HEK293 (cell line): ENCODE results near the gene ASB6.

ENCODE experiments used
- CTCF ChIA-PET: fragments of 350-600 bp; formaldehyde crosslinking; extraction: SDS; loops from one replicate; lab custom pipeline; 2021; ENCODE audit warnings: antibody characterized with exemption; lab: Yijun Ruan, JAX
- POLR2A ChIA-PET: fragments of 300-600 bp; formaldehyde crosslinking; extraction: SDS; loops from one replicate; lab custom pipeline; 2020; ENCODE audit warnings: antibody characterized with exemption, inconsistent platforms; lab: Yijun Ruan, JAX
- H3K27ac ChIP-seq: fragments of 200-500 bp; sonication (Bioruptor generic); 2 replicates; pipeline ENCODE4 v1.5.1; 2014; ENCODE audit warnings: low read depth, low read length, control low read depth, inconsistent platforms; ENCODE audit errors: extremely low read depth
- H3K36me3 ChIP-seq, 2 experiments: fragments of 200-500 bp in 1 of 2; sonication (Bioruptor generic) in 1 of 2; 1 replicate in 1 of 2; 2 replicates in 1 of 2; pipeline ENCODE4 v1.5.1; 2014 to 2017; ENCODE audit warnings: inconsistent platforms in 2 of 2, low read length in 2 of 2; ENCODE audit not compliant: control insufficient read depth in 2 of 2, insufficient read depth in 1 of 2
- H3K4me1 ChIP-seq: fragments of 200-500 bp; sonication (Bioruptor generic); 2 replicates; pipeline ENCODE4 v1.5.1; 2014; ENCODE audit warnings: mild to moderate bottlenecking, low read length, inconsistent platforms; ENCODE audit not compliant: control insufficient read depth, insufficient read depth
- H3K4me3 ChIP-seq: 2 replicates; pipeline ENCODE4 v1.5.1; 2011; ENCODE audit warnings: low read depth, mild to moderate bottlenecking, control low read depth, low read length, moderate library complexity
- H3K9me3 ChIP-seq: fragments of 200-500 bp; sonication (Bioruptor generic); 2 replicates; pipeline ENCODE4 v1.5.1; 2014; ENCODE audit warnings: low read depth, low read length, inconsistent platforms; ENCODE audit not compliant: control insufficient read depth, insufficient read depth
- HOXA7 ChIP-seq: sonication (generic); formaldehyde crosslinking; IDR thresholded peaks from 2 replicates; pipeline ENCODE4 v1.8.1; 2022; ENCODE audit warnings: missing genetic modification reagents, borderline replicate concordance
- KLF10 ChIP-seq: fragments of 450-650 bp; IDR thresholded peaks from 2 replicates; pipeline ENCODE4 v1.5.1; 2018; ENCODE audit warnings: missing biosample characterization, mild to moderate bottlenecking, missing genetic modification characterization
- KLF17 ChIP-seq: fragments of 450-650 bp; formaldehyde crosslinking; IDR thresholded peaks from 2 replicates; pipeline ENCODE4 v1.5.1; 2016; ENCODE audit warnings: missing biosample characterization, missing genetic modification characterization
- PRDM1 ChIP-seq: fragments of 450-650 bp; formaldehyde crosslinking; IDR thresholded peaks from 2 replicates; pipeline ENCODE4; 2016; ENCODE audit warnings: missing biosample characterization, missing genetic modification characterization
- PRDM10 ChIP-seq: fragments of 450-650 bp; formaldehyde crosslinking; IDR thresholded peaks from 2 replicates; pipeline ENCODE4 v1.5.1; 2016; ENCODE audit warnings: missing biosample characterization, missing genetic modification characterization
- TRIM28 ChIP-seq: IDR thresholded peaks from 2 replicates; pipeline ENCODE4 v1.6.1; 2011; ENCODE audit warnings: low read length, control low read depth, borderline replicate concordance
- TSHZ1 ChIP-seq: fragments of 450-650 bp; formaldehyde crosslinking; IDR thresholded peaks from 2 replicates; pipeline ENCODE4 v1.5.1; 2016; ENCODE audit warnings: missing biosample characterization, missing genetic modification characterization, borderline replicate concordance
- ZBTB48 ChIP-seq: fragments of 450-650 bp; formaldehyde crosslinking; IDR thresholded peaks from 2 replicates; pipeline ENCODE4 v1.5.1; 2016; ENCODE audit warnings: missing biosample characterization, missing genetic modification characterization
- ZBTB6 ChIP-seq: fragments of 450-650 bp; formaldehyde crosslinking; IDR thresholded peaks from 2 replicates; pipeline ENCODE4 v1.5.1; 2017; ENCODE audit warnings: missing biosample characterization, missing genetic modification characterization
- ZNF10 ChIP-seq: fragments of 450-650 bp; formaldehyde crosslinking; IDR thresholded peaks from 2 replicates; pipeline ENCODE4 v1.5.1; 2017; ENCODE audit warnings: missing biosample characterization, missing genetic modification characterization
- ZNF174 ChIP-seq: fragments of 450-650 bp; formaldehyde crosslinking; IDR thresholded peaks from 2 replicates; pipeline ENCODE4 v1.5.0; 2017; ENCODE audit warnings: missing biosample characterization, mild to moderate bottlenecking, missing genetic modification characterization
- ZNF239 ChIP-seq: fragments of 450-650 bp; formaldehyde crosslinking; IDR thresholded peaks from 2 replicates; pipeline ENCODE4 v1.5.1; 2016; ENCODE audit warnings: missing biosample characterization, missing genetic modification characterization
- ZNF280D ChIP-seq: fragments of 450-650 bp; formaldehyde crosslinking; IDR thresholded peaks from 2 replicates; pipeline ENCODE4 v1.5.1; 2016; ENCODE audit warnings: missing biosample characterization, missing genetic modification characterization
- ZNF292 ChIP-seq: fragments of 450-650 bp; formaldehyde crosslinking; IDR thresholded peaks from 2 replicates; pipeline ENCODE4 v1.5.1; 2016; ENCODE audit warnings: low read depth, missing biosample characterization, missing genetic modification characterization, borderline replicate concordance
- ZNF341 ChIP-seq: fragments of 450-650 bp; formaldehyde crosslinking; IDR thresholded peaks from 2 replicates; pipeline ENCODE4; 2016; ENCODE audit warnings: low read depth, missing biosample characterization, missing genetic modification characterization
- ZNF354C ChIP-seq: fragments of 450-650 bp; formaldehyde crosslinking; IDR thresholded peaks from 2 replicates; pipeline ENCODE4 v1.5.1; 2016; ENCODE audit warnings: missing biosample characterization, missing genetic modification characterization, low read depth, borderline replicate concordance
- ZNF366 ChIP-seq: fragments of 450-650 bp; formaldehyde crosslinking; conservative IDR thresholded peaks from 2 replicates; pipeline ENCODE4 v1.5.1; 2016; ENCODE audit warnings: missing biosample characterization, missing genetic modification characterization
- ZNF404 ChIP-seq: fragments of 450-650 bp; formaldehyde crosslinking; IDR thresholded peaks from 2 replicates; pipeline ENCODE4 v1.5.1; 2017; ENCODE audit warnings: missing biosample characterization, missing genetic modification characterization
- ZNF561 ChIP-seq: fragments of 450-650 bp; IDR thresholded peaks from 2 replicates; pipeline ENCODE4 v1.5.1; 2018; ENCODE audit warnings: missing biosample characterization, missing genetic modification characterization, borderline replicate concordance
- ZNF830 ChIP-seq: fragments of 450-650 bp; IDR thresholded peaks from 2 replicates; pipeline ENCODE4 v1.5.0; 2018; ENCODE audit warnings: missing biosample characterization, missing genetic modification characterization, low read depth, mild to moderate bottlenecking, moderate library complexity

The ASB6 gene

GRCh38 chr9:129667378-129667777 is 25.4 kb upstream of the ASB6 start:
- H3K4me1 ChIP-seq = no peaks in the 10 kb centered on the region
- no peaks in the 10 kb centered on the region for H3K9me3 ChIP-seq
- no peaks in the 10 kb centered on the region for H3K36me3 ChIP-seq
- ChIA-PET CTCF (interaction anchor here (0.7 to 0.9 kb wide), 2 partner anchors 58 to 89 kb away, joined by 4 to 5 read pairs; no protein-coding TSS in a partner anchor), POLR2A (no interaction called here)
- no peak overlapping the region for H3K4me3 ChIP-seq
- TF ChIP-seq ZNF239 (tag by site-specific recombination) = no peak
- TF ChIP-seq PRDM10 = no peak
- TF ChIP-seq ZNF366 = peak; percentile 59
- TF ChIP-seq PRDM1 = peak; percentile 42; the same call in 1 of the 2 replicates
- H3K27ac ChIP-seq = no peak overlapping the region

GRCh38 chr9:129666575-129666974 is 24.6 kb upstream of the ASB6 start:
- Histone ChIP-seq H3K9me3 (no peaks in the 10 kb centered on the region), H3K4me3 (no peak overlapping the region), H3K36me3 (no peaks in the 10 kb centered on the region), H3K4me1 (no peaks in the 10 kb centered on the region), H3K27ac (no peak overlapping the region)
- POLR2A ChIA-PET = no interaction called here
- TF ChIP-seq ZNF561 (no peak), ZNF239 (tag by site-specific recombination) (no peak), ZNF341 (tag by site-specific recombination) (no peak), ZNF404 (tag by site-specific recombination) (no peak), ZNF10 (tag by site-specific recombination) (no peak), ZNF280D (tag by site-specific recombination) (no peak), KLF17 (tag by site-specific recombination) (no peak), KLF10 (tag by site-specific recombination) (no peak), HOXA7 (no peak), ZNF292 (tag by site-specific recombination) (no peak), ZNF354C (tag by site-specific recombination) (no peak), ZBTB6 (tag by site-specific recombination) (no peak), TRIM28 (no peak), TSHZ1 (tag by site-specific recombination) (no peak), ZNF830 (tag by site-specific recombination) (no peak), ZBTB48 (tag by site-specific recombination) (no peak), ZNF174 (no peak)
- CTCF ChIA-PET = interaction anchor here (0.7 kb wide), 1 partner anchor 84 kb away, joined by 4 read pairs; no protein-coding TSS in a partner anchor
